HG03095 (cell line): ENCODE results near the gene CYP2W1.

Experiments
- ATAC-seq: cut with Tn5 transposase; IDR thresholded peaks from one replicate; pipeline ENCODE4 v1.9.1; 2021; ENCODE audit warnings: moderate library complexity; ENCODE audit not compliant: unreplicated experiment

The CYP2W1 gene

DNA sequence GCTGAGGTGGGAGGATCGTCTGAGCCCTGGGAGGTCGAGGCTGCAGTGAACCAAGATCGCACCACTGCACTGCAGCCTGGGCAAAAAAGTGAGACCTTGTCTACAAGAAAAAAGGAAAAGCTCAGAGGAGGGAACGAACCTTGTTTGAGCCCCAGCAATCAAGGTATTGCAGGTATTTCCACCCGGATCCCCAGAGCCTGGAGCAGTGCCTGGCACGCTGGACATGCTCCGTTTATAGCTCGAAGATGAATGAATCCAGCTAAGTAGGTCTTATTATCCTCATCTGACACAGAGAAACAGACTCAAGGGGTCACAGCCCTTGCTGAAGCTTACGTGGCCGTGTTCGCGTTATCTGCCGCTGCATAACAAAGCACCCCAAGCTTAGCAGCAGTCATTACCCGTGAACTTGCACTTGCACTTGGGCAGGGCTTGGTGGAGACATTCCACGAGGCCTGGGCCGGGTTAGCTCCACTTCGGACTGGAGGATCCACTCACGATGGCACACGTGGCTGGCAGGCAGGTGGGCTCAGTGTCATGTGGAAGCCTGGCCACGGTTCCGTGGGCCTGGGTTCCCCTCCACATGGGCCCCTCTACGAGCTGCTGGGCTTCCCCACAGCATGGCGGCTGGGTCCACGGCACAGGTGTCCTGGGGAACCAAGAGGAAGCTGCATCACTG, 4.4 kb upstream of the CYP2W1 start:
- ATAC-seq = no peak

DNA sequence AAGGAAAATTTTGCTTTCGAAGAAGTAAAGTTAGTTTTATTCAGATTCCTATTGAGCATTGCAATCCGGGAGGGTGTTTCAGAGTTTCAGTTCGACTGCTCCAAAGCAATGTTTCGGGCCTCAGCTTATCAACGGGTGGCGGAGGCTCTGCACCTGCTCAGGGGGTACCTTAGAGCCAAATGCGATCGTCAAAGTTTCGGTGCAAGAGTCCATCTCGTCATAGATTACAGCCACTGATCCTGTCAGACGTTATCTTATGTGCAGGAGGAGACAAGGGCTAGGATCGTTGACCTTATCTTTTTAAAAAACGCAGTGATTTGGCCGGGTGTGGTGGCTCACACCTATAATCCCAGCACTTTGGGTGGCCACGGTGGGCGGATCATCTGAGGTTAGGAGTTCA, 3.8 kb upstream of the CYP2W1 start:
- ATAC-seq = no peak

DNA sequence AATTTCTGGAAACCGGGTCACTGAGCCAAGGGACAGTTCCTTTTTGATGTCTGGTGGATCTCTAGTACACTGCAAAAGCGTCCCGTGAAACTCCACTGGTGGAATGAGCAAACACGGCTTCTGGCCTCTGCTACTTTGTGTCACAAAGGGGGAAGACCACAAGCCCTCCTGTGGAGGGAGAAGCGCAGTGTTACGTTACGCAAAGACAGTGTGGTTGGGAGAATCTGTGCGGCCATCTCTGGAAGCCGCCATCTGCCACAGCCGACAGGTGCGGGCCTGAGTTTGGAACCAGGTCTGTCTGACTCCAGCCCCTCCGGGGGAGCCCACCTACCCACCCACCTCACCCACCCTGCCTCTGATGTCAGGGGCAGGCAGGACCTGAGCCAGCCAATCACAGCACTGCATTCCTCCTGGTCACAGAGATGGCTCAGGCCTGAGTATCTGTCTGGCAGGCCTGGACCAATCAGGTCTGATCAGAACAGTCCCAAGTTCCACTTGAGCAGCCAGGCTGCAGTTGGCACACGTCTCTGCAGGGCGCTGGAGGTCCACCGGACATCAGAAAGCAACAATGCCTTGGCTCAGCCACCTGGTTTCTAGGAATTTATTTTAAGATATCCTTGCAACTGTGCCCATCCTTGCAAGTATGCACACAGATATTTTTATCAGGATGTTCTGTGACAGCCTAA, 3.0 kb upstream of the CYP2W1 start:
- ATAC-seq = no peak

DNA sequence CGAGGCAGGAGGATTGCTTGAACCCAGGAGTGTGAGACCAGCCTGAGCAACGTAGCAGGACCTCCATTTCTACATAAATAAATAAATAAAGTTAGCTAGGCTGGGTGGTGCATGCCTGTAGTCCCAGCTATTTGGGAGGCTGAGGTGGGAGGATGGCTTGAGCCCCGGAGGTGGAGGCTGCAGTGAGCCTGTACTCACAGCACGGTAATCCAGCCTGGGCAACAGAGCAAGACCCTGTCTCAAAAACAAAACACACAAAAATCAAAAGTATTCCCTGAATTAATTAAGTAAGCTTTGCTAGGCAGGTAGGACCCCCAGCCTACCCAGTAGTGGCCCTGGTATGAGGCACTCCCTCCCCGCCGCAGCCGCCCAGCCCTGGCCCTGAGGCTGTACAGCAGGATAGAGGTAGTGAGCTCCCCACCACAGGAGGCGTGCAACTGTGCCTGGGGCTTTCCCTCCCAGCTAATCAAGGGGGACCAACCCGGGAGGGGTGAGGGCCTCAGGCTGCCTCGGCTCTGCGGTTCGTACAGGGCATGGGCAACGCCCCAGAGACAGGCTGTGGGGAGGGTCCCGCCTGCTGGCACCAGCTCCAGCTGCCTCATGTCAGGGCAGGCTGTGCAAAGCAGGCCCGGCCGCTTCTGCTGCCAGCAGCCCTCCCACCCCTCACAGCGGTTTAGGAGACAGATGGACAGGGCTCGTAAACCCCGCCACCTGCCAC, 1.0 kb upstream of the CYP2W1 start:
- no peak for ATAC-seq

DNA sequence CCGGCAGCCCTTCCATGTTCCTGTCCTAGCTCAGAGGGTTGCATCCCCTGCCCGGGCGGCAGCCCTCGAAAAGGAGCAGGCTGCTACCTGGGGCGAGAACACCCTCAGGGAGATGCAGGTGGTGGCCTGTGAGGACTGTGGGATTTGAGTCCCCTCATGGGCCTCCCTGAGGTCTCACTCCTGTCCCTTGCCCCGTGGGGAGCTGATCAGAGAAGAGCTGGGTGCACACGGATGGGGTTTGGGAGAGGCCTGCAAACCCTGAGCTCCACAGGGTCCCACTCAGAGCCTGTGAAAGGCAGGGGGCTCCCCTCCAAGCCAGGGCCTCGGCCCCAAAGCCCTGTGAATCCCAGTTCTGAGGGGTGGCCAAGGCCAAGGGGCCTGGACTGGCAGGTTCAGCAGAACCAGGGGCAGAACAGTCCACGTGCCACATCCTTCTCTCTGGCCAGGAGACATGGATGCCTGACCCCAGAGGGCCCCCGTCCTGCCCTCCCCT, 424 bp upstream of the CYP2W1 start:
- no peak for ATAC-seq

DNA sequence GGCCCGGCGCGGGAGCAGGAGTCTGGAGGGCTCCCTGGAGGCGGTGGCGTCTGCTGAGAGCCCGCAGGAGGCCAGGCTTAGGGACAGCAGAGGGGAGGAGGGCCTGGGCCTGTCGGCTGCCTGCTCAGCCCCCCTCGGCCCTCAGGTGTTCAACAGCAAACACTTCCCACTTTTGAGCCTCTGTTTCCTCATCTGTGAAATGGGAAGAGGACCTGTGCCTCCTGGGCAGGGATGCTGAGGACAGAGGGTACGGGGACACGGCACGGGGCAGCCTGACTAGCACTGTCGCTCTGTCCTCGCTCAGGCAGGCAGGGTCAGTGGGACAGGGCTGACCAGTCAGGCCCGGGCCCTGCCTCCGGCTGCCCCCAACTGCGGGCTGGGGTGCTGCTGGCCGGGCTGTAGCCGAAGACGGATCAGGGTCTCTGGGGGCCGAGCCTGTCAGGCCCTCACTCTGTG, 663 bp downstream of the CYP2W1 start:
- ATAC-seq = no peak

DNA sequence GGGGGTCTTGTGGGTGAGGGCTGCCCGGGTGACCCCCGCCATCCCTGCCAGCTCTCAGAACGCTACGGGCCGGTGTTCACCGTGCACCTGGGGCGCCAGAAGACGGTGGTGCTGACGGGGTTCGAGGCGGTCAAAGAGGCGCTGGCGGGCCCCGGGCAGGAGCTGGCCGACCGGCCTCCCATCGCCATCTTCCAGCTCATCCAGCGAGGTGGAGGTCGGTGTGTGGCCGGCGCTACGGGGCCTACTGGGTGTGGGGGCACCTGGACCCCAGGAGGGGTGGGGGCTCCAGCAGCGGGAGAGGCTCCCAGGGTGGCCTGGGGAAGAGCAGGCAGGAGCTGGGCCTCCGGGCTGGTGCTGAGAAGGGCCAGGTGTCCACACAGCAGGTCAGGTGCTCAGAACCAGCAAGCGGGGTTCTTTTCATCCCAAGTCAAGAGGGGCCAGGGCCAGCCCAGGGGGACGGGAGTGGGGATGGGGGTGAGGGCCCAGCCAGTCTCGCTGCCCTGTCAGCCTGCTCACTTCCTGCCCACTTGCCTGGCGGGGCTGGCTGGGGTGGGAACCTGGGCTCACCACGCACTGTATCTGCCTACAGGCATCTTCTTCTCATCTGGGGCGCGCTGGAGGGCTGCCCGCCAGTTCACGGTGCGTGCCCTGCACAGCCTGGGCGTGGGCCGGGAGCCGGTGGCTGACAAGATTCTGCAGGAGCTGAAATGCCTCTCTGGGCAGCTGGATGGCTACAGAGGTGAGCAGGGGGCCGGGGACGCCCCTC, 1.6 kb downstream of the CYP2W1 start:
- ATAC-seq = no peak

DNA sequence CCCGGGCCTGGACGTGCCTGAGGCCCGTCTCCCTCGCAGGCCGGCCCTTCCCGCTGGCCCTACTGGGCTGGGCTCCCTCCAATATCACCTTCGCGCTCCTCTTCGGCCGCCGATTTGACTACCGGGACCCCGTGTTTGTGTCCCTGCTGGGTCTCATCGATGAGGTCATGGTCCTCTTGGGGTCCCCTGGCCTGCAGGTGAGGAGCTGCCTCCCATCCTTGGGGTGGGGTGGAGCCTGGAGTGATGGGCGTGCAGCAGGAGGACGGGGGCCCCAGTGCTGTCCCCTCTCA, 2.1 kb downstream of the CYP2W1 start:
- no peak for ATAC-seq

DNA sequence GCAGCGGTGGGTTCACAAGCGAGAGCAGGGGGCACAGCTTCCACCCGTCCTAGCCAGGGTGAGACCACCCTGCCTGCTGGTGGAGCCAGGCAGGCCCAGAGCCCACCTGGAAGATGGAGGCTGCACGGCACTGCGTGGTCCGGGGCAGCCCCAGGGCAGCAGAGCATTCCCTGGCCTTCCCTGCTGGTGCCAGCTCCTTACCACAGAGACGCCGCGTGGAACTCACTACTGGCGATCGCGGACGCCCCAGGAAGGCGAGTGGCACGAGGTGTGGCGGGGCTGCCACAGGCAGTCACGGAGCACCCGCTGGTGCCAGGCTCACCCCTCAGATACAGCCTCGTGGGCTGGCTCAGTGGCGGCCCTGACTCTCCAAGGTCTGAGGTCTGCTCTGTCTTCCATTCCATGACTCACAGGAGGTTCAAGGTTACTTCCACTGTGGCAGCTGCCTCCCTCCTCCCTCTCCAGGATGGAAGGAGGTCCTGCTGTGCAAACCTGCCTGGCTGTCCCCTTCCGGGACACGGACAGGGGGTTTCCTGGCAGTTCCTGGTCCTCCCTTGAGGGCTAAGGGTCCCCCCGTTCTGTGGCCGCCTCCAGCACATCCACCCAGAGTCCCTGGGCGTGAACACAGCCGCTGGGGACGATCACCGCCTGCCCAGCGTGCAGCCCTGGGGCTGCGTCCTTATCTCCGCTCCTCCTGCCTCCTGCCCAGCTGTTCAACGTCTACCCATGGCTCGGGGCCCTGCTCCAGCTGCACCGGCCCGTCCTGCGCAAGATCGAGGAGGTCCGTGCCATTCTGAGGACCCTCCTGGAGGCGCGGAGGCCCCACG, 3.1 kb downstream of the CYP2W1 start:
- ATAC-seq = no peak

DNA sequence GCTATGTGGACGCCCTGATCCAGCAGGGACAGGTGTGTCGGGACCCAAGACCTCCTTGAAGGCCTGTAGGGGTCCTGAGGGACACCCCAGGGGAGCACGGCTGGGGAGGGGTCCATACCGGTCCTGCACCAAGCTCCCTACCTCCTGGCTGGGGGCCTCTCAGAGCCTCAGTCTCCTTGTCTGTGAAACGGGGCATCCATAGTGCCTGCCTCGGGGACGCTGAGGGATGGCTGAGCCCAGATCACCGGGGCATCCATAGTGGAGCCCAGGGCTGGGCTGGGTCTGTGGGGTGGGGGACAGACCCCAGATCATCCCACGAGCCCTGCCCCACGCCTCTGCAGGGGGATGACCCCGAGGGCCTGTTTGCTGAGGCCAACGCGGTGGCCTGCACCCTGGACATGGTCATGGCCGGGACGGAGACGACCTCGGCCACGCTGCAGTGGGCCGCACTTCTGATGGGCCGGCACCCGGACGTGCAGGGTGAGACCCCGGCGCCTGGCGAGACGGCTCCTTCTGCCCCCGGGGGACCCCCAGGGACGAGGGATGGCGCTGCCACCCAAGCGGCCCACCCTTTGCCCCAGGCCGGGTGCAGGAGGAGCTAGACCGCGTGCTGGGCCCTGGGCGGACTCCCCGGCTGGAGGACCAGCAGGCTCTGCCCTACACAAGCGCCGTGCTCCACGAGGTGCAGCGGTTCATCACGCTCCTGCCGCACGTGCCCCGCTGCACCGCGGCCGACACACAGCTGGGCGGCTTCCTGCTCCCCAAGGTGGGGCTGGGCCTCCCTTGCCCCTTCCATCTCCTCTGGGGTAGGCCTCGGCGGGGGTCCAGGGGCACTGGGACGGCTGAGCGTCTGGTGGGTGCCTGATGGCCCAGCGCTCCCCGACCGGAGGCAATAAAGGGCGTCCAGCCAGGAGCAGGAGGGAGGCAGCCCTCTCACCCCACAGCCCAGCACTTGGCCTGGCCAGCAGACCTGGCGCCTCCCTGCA, 4.1 kb downstream of the CYP2W1 start:
- ATAC-seq = no peak

DNA sequence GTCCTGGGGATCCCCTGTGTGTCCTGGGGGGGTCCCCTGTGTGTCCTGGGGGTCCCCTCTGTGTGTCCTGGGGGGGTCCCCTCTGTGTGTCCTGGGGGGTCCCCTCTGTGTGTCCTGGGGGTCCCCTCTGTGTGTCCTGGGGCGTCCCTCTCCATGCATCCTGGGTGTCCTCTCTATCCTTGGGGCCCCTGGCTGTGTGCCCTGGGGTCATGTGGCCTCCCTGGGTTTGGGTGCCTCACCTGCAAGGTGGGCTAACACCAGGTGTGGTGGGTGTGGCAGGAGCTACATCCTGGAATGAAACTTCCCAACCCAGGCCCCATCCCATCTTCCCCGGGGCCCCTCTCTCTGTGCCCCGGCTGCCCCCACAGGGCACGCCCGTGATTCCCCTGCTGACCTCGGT, 4.9 kb downstream of the CYP2W1 start:
- no peak for ATAC-seq

DNA sequence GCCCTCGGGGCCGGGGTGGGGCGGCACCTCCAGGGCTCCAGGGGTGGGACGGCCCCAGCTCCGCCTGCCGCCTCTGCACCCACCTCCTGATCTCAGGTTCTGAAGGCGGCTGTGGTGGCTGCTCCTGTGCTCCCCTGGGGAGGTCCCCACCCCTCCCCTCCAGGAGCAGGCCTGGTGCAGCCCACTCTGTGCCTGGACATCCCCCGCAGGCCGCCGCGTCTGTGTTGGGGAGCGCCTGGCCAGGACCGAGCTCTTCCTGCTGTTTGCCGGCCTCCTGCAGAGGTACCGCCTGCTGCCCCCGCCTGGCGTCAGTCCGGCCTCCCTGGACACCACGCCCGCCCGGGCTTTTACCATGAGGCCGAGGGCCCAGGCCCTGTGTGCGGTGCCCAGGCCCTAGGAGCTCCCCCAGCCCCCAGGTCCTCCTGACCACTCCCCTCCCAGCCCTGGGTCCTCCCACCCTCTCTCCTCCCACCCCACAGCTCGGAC, 5.5 kb downstream of the CYP2W1 start:
- ATAC-seq = no peak

DNA sequence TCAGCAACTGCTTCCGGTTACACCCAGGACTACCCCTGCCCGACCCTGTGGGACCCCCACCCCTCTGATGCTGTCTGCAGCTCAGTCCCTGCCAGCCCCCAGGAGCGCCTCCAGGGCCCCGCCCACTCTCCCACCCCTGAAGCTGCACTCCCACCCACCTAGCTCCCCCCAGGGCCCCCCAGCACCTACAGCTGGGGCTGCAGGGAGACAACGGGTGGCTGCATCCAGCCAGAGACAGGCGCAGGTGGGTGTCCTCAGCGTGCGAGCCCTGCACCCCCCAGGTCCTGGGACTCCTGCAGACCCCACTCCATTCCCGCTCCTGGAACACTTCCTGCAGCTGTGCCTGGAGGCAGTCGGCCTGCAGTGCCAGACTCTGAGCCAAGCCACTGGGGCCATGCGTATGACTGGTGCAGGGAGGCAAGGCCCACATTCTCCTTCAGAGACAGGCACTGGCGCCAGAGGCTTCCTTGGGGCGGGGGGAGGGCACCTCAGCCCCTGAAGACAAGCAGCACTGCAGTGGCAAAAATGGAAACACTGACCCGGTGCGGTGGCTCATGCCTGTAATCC, 6.1 kb downstream of the CYP2W1 start:
- ATAC-seq = no peak

DNA sequence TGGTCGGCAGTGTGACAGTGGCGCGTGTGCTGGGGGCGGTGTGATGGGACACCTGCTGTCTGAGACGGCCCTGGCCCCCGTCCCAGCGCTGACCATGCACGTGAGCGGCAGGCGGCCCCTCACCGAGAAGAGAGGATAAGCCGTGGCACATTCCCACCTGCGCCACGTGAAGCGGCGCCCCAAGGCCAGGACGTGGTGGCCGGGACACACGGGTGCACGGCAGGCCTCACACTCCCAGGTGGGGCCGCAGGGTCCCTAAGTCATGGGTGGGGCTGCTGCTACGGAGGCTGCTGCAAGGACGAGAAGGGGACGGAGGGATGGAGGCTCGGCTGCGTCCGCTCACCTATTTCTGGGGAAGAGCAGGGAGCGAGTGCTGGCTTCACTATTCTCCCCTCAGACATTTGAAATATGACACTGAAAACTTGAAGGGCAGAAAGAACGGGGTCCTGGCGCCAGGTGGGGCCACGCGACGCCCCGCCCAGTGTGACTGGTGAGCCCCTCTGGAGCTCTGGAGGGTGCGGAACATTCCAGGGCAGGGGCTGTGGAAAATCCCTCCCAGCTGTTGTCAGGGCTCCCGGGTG, 7.5 kb downstream of the CYP2W1 start:
- no peak for ATAC-seq

DNA sequence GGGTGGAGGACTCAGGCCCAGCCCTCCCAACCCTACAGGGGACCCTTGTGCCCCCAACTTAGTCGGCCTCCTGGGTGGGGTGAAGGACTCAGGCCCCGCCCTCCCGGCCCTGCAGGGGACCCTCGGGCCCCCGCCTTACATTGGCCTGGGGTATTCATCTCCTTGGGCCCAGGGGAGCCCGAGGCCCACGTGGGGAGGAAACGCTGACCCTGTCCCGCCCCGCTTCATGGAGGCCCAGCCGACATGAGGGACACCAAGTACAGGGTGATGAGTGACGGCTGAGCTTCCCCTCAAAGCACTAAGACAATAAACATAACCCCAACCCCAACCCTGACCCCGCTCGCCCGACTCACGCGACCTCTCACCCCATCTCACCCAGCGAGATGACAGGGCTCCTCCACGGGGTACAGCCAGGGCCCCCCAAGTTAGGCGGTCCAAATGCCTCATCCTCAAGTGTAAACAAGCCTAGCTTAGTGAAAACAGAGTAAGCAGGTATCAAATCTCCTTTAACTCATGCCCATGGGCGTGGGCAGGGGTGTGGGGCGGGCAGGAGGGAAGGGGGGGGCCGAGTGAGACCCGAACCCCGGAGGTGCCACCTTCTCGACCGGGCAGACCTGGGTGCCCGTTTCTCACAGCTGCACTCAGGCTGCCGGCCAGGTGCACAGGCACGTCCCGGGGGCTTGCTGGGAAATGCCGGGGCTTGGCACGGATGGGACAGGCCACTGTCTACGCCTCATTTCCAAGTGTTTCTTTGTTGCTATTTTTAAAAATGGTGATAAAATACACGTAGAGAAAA, 8.2 kb downstream of the CYP2W1 start:
- ATAC-seq = no peak

DNA sequence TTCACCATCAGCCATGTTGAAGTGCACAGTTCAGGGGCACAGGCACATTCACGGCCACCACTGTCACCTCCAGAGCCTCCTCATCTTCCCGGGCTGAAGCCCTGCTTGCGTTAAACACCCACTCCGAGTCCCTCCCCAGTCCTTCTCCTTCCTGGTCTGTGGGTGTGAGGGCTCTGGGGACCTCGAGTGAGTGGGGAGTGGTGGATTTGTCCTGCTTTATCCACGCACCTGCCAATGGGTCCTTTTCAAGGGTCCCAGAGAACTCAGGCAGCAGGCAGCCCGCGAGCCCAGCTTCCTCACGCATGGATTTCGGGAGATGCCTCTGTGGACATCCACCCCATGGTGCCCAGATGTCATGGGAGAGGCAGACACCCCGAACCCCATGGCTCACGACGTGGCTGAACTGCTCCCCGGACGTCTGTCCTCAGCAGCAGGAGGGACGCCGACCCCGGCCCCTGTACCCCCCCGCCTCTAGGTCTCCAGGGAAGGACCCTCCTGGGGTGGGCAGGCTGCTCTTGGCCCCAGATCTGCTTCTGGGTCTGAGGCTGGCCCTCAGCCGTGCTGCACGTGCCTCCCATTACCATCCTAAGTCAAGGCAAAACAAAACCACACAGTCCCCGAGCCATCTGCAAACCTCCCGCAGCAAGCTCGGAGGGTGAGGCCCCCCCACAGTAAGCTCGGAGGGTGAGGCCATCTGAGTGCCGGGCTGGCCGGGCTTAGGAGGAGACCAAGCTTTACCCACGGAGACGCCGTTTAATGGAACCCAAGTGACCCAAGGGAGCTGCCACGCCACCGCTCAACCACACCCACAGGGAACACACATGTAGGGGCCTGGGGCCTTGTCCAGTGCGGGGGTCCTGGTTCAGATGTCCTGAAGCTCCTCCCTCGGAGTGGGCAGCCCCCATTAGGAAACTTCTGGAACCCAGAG, 9.0 kb downstream of the CYP2W1 start:
- ATAC-seq = no peak
